Measurements from ENCODE around the gene PHLDA3.

DNA sequence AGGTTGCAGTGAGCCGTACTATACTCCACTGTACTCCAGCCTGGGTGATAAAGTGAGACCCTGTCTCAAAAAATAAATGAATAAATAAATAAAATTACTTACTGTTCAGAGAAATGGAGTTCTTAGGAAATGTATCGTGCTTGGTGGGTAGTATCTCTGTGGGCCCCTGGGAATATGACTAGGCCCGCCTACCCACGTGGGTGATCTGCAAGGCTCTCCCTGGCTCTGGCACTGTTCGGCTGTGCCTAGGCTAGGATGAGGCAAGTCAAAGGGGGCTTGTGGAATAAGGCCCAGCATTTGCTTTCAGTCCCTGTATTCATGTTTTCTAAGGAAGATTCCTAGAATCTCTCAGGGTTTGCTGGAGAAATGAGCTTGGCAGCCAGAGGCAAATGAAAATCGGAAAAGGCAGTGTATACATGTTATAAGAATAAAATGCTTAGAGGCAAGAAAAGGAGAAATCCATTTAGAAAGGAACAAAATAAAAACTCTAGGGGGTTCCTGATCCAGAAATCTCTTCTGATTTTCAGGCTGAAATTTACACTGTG, 42.5 kb upstream of the PHLDA3 start:
- TF ChIP-seq RAD21 (IDR thresholded peaks at IDR 0.05; ENCODE audit: low read depth) (no peak), TCF7L2 (IDR thresholded peaks at IDR 0.05; ENCODE audit: borderline replicate concordance, extremely low read depth, insufficient read depth, insufficient read length) (no peak)
- TF ChIP-seq, protein P1, sequence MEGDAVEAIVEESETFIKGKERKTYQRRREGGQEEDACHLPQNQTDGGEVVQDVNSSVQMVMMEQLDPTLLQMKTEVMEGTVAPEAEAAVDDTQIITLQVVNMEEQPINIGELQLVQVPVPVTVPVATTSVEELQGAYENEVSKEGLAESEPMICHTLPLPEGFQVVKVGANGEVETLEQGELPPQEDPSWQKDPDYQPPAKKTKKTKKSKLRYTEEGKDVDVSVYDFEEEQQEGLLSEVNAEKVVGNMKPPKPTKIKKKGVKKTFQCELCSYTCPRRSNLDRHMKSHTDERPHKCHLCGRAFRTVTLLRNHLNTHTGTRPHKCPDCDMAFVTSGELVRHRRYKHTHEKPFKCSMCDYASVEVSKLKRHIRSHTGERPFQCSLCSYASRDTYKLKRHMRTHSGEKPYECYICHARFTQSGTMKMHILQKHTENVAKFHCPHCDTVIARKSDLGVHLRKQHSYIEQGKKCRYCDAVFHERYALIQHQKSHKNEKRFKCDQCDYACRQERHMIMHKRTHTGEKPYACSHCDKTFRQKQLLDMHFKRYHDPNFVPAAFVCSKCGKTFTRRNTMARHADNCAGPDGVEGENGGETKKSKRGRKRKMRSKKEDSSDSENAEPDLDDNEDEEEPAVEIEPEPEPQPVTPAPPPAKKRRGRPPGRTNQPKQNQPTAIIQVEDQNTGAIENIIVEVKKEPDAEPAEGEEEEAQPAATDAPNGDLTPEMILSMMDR (IDR thresholded peaks at IDR 0.05 in 2 of 3, conservative IDR thresholded peaks at IDR 0.05 in 1 of 3; ENCODE audit: borderline replicate concordance in 1 of 3, insufficient read depth in 1 of 3, low read depth in 2 of 3, low read length in 2 of 3): no peak
